Chondrocyte (in vitro differentiated cells): Measurements from ENCODE around the gene TUBE1. TPM values are rescaled to one million over a fixed set of nuclear protein-coding genes. Genes with fewer than 3 reads are reported as not detected.
"Not testable (repeated sequence)": the region's sequence is repeated elsewhere in the genome, so short reads cannot be mapped to it uniquely, and the experiment has no call there.

ENCODE experiments used
- DNase-seq: peaks from one replicate; pipeline ENCODE4 v3.0.0; 2021; ENCODE audit warnings: mixed read lengths, low spot score
- H3K27ac Mint-ChIP-seq: one replicate; pipeline ENCODE4 v1.8.0; 2021; ENCODE audit warnings: mild to moderate bottlenecking, moderate library complexity, mixed read lengths; ENCODE audit not compliant: unreplicated experiment
- H3K27me3 Mint-ChIP-seq: 2 replicates; pipeline ENCODE4 v1.8.0; 2021; ENCODE audit warnings: low read depth, mixed read lengths
- H3K36me3 Mint-ChIP-seq: 2 replicates; pipeline ENCODE4 v1.8.0; 2021; ENCODE audit warnings: low read depth, mixed read lengths
- H3K4me1 Mint-ChIP-seq: 2 replicates; pipeline ENCODE4 v1.8.0; 2021; ENCODE audit warnings: low read depth, mild to moderate bottlenecking, mixed read lengths
- H3K4me3 Mint-ChIP-seq: one replicate; pipeline ENCODE4 v1.8.0; 2021; ENCODE audit warnings: mild to moderate bottlenecking, moderate library complexity, mixed read lengths; ENCODE audit not compliant: unreplicated experiment
- H3K9me3 Mint-ChIP-seq: 2 replicates; pipeline ENCODE4 v1.8.0; 2021; ENCODE audit warnings: low read depth, mixed read lengths
- total RNA-seq: library from RNA; stranded (reverse); gene quantifications from 3 replicates; pipeline ENCODE4 v1.2.1, GENCODE V29; 2021
- TF ChIP-seq, protein P1 (sequence below): fragments of 200-600 bp; sonication (generic); IDR thresholded peaks from 2 replicates; pipeline ENCODE4 v1.5.0; 2021; ENCODE audit warnings: antibody characterized with exemption, mild to moderate bottlenecking, moderate library complexity

The TUBE1 gene
- total RNA-seq, 1 donor from 2014 or later, result 23.9 TPM

DNA sequence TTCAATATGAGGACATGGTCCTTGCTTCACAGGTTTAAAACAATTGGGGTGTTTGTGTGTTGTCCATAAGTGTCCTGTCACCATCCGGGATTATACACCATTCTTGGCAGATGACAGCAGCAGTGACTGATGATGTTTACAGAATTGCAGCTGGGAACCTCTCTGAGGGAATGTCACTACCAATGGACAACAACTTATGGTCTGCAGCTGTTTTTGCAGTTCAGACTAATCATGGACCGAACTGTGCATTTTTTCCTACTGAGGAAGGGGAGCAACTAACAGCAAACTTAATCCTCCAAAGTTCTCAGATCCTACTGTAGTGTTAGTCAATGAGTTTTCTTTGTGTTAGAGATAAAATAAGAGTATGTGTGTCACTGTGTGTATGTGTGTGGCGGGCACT is 26.1 kb upstream of the TUBE1 start:
- no peak for DNase-seq
- no peak overlapping the region for H3K27ac Mint-ChIP-seq
- TF ChIP-seq, protein P1, sequence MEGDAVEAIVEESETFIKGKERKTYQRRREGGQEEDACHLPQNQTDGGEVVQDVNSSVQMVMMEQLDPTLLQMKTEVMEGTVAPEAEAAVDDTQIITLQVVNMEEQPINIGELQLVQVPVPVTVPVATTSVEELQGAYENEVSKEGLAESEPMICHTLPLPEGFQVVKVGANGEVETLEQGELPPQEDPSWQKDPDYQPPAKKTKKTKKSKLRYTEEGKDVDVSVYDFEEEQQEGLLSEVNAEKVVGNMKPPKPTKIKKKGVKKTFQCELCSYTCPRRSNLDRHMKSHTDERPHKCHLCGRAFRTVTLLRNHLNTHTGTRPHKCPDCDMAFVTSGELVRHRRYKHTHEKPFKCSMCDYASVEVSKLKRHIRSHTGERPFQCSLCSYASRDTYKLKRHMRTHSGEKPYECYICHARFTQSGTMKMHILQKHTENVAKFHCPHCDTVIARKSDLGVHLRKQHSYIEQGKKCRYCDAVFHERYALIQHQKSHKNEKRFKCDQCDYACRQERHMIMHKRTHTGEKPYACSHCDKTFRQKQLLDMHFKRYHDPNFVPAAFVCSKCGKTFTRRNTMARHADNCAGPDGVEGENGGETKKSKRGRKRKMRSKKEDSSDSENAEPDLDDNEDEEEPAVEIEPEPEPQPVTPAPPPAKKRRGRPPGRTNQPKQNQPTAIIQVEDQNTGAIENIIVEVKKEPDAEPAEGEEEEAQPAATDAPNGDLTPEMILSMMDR, result no peak
- no peak overlapping the region for H3K4me3 Mint-ChIP-seq
- no peaks in the 10 kb centered on the region for H3K9me3 Mint-ChIP-seq
- H3K36me3 Mint-ChIP-seq, result peaks cover 33% of the 10 kb centered on the region
- no peaks in the 10 kb centered on the region for H3K27me3 Mint-ChIP-seq
- peaks cover 10% of the 10 kb centered on the region for H3K4me1 Mint-ChIP-seq

- no peak for DNase-seq
- TF ChIP-seq, protein P1, result no peak
- Mint-ChIP-seq H3K9me3 (peaks cover 8% of the 10 kb centered on the region), H3K4me1 (peaks cover 3% of the 10 kb centered on the region), H3K36me3 (peaks cover 37% of the 10 kb centered on the region), H3K4me3 (no peak overlapping the region), H3K27me3 (no peaks in the 10 kb centered on the region), H3K27ac (no peak overlapping the region)
Observed at GRCh38 chr6:112109262-112109661, 22.0 kb upstream of the TUBE1 start.

DNA sequence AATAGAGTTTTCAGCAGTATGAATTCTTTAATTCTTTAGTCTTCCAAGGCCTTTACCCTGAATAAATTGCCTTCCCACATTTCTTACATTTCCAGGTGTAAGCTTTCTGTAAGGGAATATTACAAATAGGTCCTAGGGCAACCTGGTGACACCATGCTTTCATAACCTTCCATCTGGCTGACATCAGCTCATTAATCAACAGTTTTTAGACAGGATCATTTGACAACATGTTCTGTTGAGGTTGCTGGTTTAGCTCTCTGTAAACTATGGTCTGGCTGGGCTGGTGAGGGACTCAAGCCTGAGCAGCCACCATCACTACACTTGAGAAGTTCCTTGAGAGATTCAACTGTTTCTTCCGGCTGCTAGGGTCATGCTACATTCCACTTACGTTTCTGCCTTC is 19.3 kb upstream of the TUBE1 start:
- Mint-ChIP-seq H3K9me3 (peaks cover 8% of the 10 kb centered on the region), H3K27ac (no peak overlapping the region), H3K27me3 (no peaks in the 10 kb centered on the region), H3K4me3 (no peak overlapping the region), H3K4me1 (peaks cover 6% of the 10 kb centered on the region), H3K36me3 (peaks cover 36% of the 10 kb centered on the region)
- TF ChIP-seq, protein P1, result no peak
- no peak for DNase-seq

DNA sequence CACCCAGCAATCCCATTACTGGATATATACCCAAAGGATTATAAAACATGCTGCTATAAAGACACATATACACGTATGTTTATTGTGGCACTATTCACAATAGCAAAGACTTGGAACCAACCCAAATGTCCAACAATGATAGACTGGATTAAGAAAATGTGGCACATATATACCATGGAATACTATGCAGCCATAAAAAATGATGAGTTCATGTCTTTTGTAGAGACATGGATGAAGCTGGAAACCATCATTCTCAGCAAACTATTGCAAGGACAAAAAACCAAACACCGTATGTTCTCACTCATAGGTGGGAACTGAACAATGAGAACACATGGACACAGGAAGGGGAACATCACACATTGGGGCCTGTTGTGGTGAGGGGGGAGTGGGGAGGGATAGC is 18.7 kb upstream of the TUBE1 start:
- not testable (repeated sequence) for H3K4me3 Mint-ChIP-seq, H3K4me1 Mint-ChIP-seq, H3K27me3 Mint-ChIP-seq, H3K9me3 Mint-ChIP-seq, DNase-seq, H3K27ac Mint-ChIP-seq
- peaks cover 36% of the 10 kb centered on the region for H3K36me3 Mint-ChIP-seq

- H3K27ac Mint-ChIP-seq, result no peak overlapping the region
- peaks cover 3% of the 10 kb centered on the region for H3K4me1 Mint-ChIP-seq
- peaks cover 4% of the 10 kb centered on the region for H3K9me3 Mint-ChIP-seq
- peaks cover 30% of the 10 kb centered on the region for H3K36me3 Mint-ChIP-seq
- DNase-seq, result no peak
- TF ChIP-seq, protein P1, result no peak
- no peaks in the 10 kb centered on the region for H3K27me3 Mint-ChIP-seq
- H3K4me3 Mint-ChIP-seq, result no peak overlapping the region
Observed at GRCh38 chr6:112100561-112100960, 13.3 kb upstream of the TUBE1 start.

DNA sequence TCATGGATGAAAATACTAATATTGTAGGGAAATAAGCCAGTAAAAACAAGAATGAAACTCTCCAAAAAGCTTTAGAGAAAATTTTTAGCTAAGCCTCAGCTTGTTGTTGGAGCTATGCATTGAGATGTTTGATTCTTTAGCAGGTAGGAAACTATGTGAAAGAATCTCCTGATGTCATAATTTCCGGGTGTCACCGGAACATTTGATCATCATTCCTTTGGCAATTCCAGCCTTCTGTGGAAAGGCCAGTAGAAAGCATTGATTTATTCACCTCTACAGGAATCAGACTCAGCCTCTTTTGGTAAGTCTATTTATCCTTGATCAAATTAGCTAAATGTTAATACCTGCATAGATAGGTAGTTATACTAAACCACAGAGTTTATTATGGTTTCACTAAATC is 9.6 kb upstream of the TUBE1 start:
- Mint-ChIP-seq H3K27ac (no peak overlapping the region), H3K27me3 (no peaks in the 10 kb centered on the region), H3K4me3 (no peak overlapping the region), H3K36me3 (peaks cover 17% of the 10 kb centered on the region), H3K4me1 (peaks cover 2% of the 10 kb centered on the region), H3K9me3 (no peaks in the 10 kb centered on the region)
- TF ChIP-seq, protein P1, result no peak
- no peak for DNase-seq
